Coronary artery (tissue), 2 donors: ENCODE results near the gene GCNA.

ENCODE experiments used
- DNase-seq: peaks from one replicate; pipeline ENCODE4 v3.0.0-alpha.2; 2017; ENCODE audit warnings: low spot score
- H3K27ac ChIP-seq, 2 donors: fragments of 200-600 bp; sonication (generic); one replicate each; pipeline ENCODE4 v1.5.1; 2016 to 2019
- H3K4me3 ChIP-seq: fragments of 200-600 bp; sonication (generic); 2 replicates; pipeline ENCODE4 v1.5.1; 2016; ENCODE audit warnings: mild to moderate bottlenecking, moderate library complexity
- TF ChIP-seq, protein P1 (sequence below): fragments of 200-600 bp; sonication (generic); IDR thresholded peaks from one replicate; pipeline ENCODE4 v1.5.1; 2019; ENCODE audit warnings: antibody characterized with exemption

The GCNA gene

GRCh38 chrX:71534773-71535544 is 43.3 kb upstream of the GCNA start:
- no peak for DNase-seq
- Histone ChIP-seq H3K27ac (peak overlapping the region; percentile 88 to 93), H3K4me3 (peak overlapping the region; percentile 81)
- TF ChIP-seq, protein P1, sequence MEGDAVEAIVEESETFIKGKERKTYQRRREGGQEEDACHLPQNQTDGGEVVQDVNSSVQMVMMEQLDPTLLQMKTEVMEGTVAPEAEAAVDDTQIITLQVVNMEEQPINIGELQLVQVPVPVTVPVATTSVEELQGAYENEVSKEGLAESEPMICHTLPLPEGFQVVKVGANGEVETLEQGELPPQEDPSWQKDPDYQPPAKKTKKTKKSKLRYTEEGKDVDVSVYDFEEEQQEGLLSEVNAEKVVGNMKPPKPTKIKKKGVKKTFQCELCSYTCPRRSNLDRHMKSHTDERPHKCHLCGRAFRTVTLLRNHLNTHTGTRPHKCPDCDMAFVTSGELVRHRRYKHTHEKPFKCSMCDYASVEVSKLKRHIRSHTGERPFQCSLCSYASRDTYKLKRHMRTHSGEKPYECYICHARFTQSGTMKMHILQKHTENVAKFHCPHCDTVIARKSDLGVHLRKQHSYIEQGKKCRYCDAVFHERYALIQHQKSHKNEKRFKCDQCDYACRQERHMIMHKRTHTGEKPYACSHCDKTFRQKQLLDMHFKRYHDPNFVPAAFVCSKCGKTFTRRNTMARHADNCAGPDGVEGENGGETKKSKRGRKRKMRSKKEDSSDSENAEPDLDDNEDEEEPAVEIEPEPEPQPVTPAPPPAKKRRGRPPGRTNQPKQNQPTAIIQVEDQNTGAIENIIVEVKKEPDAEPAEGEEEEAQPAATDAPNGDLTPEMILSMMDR, result no peak

DNA sequence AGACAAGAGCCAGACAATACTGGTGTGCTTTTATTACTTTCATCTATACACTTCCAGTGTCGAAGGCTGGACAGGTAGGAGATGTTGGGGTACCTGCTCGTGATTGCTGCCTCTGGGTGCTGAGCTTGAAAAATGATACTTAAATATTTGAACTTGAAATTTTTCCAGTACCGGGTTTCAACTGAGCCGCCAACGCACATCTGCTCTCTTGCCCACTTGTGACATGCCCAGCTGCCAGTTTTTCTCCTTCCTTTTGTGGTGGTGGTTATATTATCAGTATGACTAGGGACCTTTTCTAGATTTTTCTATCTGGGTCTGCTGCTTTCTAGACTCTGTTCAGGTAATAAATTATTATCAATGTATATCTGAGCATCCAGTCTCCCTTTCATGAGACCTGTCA is 42.0 kb upstream of the GCNA start:
- DNase-seq, result no peak
- peak overlapping the region; percentile 81 for H3K4me3 ChIP-seq
- peak overlapping the region; percentile 36 to 88 for H3K27ac ChIP-seq
- TF ChIP-seq, protein P1, result no peak

GRCh38 chrX:71537743-71538142 is 40.5 kb upstream of the GCNA start:
- peak overlapping the region; percentile 20 for H3K4me3 ChIP-seq

DNA sequence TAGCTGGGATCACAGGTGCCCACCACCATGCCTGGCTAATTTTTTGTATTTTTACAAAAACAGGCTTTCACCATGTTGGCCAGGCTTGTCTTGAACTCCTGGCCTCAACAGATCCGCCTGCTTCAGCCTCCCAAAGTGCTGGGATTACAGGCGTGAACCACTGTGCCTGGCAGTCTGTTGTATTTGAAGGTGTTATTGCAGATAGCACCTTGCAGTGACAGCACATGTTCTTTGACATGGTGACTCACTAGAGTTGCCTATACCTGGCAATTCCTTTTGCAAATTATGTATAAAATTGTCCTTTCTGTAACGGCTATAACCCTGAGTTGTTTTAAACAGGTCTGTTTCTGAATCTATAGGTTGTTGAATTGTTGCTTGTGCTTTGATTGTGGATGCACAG is 37.4 kb upstream of the GCNA start:
- no peak for DNase-seq
- TF ChIP-seq, protein P1, result no peak
- no peak overlapping the region for H3K4me3 ChIP-seq
- H3K27ac ChIP-seq, result no peak overlapping the region

More at GRCh38 chrX:71537743-71538142, 40.5 kb upstream of the GCNA start:
- no peak for DNase-seq
- TF ChIP-seq, protein P1, result no peak
- no peak overlapping the region for H3K27ac ChIP-seq

DNA sequence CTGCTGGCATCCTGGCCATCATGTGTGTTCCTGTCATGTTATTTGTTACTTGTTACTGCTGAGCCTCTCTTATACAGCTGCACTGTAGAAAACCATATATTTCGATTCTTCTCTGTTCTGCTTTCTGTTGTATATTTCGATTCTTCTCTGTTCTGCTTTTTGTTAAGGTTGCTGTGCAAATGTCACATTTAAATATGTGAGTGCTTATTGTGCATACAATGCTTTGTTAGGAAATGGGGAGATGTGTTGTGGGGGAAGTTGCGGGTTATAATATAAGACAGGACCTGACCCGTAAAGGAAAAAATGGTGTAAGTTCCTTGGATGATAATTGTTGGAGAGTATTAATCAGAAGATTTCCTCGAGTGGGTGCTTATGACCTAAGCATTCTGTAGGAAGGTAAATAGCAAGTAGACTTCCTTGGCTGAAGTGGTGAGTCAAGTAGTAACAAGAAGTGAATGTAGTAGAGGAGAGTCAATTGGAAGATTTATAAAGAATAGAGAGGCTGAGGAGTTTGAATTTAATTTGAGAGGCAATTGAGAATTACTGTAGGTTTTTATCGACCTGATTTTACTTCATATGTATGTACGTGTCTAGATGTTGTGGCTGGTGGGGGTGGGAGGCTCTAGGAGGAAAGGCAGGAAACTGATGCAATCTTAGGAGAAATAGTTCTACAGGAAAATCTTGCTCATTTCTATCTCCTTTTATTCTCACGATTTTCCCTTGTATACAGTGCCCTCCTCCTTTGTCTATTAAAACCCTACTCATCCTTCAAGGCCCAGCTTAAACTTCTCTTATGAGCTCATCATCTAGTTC is 36.8 kb upstream of the GCNA start:
- Histone ChIP-seq H3K27ac (peak overlapping the region in 1 of 2 donors; percentile 5), H3K4me3 (peak overlapping the region; percentile 3)
- DNase-seq, result no peak
- TF ChIP-seq, protein P1, result no peak

DNA sequence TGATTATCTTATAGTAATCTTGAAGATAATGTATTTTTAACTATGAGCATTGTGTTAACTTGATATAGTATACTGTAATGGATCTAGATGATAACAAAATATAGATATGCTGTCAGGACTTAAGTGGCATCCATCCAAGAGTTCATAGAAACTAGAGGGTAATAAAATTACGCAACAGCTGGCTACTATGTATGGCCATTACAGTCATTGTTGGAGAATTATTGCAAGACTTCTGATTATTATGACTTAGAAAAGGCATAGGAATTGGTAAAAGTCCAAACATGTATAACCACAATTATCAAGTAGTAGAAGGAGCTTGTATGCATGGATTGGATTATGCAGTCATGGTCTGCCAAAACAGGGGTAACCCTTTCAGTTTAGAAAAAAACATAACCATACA is 35.8 kb upstream of the GCNA start:
- no peak for DNase-seq
- TF ChIP-seq, protein P1, result no peak
- Histone ChIP-seq H3K4me3 (peak overlapping the region; percentile 13), H3K27ac (peak overlapping the region in 1 of 2 donors; percentile 70)
